ENCODE data around the gene PHF23.

PHF23 gene

DNA sequence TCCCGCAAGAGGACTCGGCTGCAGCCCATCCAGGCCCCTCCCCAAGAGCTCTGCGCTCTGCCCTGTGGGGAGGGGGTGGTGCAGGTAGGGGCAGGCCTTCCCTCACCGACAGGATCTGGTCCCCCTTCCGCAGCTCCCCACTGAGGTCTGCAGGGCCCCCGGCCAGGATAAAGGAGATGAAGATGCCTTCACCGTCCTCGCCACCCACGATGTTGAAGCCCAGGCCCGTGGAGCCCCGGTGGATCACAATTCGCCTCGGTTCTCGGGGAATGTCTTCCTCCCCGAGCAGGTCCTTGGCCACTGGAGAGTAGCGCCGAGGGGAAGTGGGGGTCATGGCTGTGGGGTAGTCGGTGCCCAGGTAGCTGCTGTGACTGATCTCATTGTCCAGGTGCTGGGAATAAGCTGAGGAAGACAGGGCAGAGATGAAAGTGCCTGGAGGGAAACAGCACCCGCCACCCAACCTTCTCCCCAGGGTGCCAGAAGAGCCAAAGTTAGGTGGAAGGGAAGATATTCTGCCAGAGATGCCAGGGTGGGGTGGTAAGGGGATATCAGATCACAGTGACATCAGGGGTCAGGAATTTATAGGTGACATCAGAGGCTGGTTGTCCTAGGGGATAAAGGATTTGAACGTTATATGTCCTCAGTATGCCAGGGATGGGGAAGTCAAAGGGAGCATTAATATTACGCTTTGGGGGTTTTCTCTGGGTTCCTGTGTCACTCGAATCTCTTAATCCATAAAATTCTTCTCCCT is 42.4 kb downstream of the PHF23 start:
- no peak for DNase-seq

DNA sequence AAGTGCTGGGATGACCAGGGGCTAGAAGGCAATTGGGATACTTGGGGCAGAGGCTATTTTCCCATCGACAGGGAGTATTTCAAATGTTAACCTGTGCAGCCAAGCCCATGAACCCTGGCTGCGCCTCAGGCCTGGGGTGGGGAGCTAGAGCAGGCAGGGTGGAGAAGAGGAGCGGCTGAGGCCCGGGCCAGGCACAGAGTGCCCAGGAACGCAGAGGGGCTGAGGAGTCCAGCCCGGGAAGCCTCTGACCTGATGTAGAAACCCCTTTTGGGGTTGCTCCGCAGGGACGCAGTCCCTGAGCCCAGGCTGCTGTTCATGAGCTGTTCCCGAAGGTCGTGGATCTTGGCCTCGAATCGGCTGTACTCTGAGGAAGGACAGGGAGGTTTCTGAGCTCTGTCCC is 43.3 kb downstream of the PHF23 start:
- no peak for DNase-seq

DNA sequence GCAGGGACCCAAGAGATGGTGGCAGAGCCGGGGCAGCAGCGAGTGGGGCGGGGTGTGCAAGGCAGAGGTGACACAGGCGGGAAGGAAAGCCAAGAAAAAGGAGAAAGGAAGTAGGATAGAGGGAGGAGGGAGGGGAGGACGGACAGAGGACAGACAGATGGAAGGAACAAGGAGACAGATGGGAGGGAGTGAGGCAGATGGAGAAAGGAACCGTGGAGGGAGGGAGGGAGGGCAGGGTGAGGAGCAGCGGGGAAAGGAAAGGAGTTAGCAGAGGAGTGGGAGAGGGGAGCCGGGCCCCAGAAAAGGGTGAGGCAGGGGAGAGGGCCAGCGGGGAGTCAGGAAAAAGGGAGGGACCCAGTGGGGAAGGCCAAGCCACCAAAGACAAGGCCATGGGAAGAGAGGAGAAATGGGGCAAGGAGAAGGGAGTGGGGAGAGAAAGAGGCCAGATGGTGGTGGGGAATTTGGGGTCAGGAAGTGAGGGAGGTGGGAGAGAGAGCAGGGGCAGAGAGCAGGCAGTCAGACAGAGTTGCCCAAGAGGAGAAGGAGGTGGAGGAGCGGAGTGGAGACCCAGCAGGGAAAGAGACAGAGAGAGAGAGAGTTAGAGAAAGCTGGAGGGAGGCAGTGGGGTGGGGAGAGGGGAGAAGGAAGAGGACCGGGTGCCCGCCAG is 46.9 kb downstream of the PHF23 start:
- peak; percentile 62 for DNase-seq

DNA sequence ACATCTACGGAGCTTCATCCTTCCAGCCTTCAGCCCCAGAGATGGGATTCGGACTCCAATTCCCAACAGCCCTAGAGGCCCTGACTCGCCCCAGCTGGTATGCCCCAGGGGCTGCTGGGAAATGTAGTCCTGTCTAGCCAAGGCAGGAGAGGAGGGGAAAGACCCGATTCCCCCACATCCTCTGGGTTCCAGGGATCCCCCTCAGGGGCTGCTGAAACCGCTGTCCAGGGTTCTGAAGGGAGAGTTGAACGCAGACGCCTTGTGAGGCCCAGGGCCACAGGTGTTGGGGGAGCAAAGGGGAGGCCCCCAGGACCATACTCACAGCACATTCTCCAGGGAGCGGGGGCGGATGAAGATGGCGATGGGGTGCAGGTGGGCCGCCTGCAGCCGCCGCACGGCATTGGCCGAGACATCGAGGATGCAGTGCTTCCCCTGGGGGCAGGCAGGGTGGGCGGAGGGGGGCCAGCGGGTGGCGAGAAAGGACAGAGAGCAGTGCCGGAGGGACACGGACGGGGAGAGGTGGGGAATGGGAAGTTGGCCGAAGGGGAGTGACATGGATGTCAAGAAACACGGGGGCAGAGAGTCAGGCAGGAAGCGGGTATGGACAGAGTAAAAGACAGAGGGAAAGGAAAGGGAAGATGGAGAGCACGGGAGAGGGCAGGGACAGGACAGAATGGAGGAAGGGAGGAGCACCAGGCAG is 47.5 kb downstream of the PHF23 start:
- DNase-seq: peak; percentile 82

DNA sequence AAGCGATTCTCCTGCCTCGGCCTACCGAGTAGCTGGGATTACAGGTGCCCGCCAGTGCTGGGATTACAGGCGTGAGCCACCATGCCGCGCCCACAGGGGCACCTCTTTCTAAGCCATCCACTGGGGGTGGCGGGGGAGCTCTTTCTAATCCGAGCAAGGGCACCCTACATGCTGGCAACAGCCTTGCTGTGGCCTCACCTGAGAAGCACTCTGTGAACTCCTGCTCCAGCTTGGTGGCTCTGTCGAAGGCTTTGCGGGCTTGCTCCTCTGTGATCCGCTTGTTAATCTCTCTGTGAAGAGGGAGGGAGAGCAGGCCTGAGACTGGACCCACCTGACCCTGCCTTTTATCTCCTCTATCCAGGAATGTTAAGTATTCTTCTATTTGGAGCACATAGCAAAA is 48.2 kb downstream of the PHF23 start:
- DNase-seq: no peak

DNA sequence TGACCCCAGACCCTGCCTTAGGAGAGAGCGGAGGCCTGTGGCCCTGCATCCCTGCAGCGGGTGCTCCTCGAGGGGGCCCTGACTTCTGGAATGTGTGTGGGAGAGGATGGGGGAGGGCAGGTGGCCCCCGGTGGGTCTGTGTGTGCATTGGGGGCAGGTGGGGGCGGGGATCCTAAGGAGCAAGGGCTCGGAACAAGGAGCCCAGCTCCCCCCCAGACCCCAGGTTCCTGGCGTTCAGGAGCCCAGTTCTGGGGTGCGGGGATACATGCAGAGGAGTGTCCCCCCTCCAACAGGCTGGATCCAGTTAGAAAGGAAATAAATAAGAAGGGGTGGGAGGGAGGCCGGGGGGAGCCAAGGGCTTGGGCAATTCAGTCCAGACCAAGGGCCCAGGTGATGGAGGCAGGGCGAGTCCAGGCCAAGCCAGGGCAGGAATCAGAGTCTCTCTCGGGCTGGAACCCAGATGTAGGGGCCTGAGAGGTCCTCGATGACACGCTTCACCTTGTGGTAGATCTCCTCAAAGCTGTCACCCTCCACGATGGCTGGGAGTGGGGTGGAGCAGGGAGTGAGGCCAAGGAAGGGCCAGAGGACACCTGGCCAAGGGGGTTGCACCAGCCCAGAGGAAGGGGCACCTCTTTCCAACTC is 48.9 kb downstream of the PHF23 start:
- DNase-seq: no peak

DNA sequence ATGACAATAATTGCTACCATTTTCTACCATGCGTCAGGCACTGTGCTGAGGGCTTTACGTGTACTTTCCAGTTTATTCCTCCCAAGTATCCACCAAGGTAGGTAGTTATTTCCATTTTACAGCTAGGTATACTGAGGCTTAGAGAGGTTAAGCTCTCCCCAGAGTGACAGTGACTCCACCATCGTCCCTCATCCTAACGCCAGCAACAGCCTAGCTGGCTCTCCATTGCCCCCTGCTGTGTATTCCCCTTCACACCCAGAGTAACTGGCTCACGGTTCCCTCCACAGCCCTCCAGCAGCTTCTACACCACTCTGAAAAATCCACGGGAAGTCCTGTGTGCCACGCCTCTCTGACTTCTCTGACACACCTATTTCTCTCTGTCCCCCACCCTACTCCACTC is 53.0 kb downstream of the PHF23 start:
- DNase-seq: no peak

Data from NCI-H1694 (cell line).